ENCODE data around the gene GPR33. TPM values are rescaled to one million over a fixed set of nuclear protein-coding genes. Genes with fewer than 3 reads are reported as not detected.

Gene GPR33
- total and polyA plus RNA-seq, 10 of the 15 experiments (the other 5 are each of a cell fraction or from before 2014, with no cell fraction given), result not detected

- TF ChIP-seq IRF5 (IDR thresholded peaks at IDR 0.05; ENCODE audit: borderline replicate concordance), result no peak
- TF ChIP-seq ZBED1 (IDR thresholded peaks at IDR 0.05; ENCODE audit: borderline replicate concordance), result no peak
- no peak for TF ChIP-seq POLR2AphosphoS2 (IDR thresholded peaks at IDR 0.05; ENCODE audit: low read depth, low read length)
- TF ChIP-seq HCFC1 (IDR thresholded peaks at IDR 0.05; ENCODE audit: low read length), result no peak
- no peak for TF ChIP-seq POU2F2 (IDR thresholded peaks at IDR 0.05; ENCODE audit: borderline replicate concordance, low read depth, low read length)
These were observed 14.0 kb upstream of the GPR33 start (continued) for GRCh38 chr14:31501870-31502269.

DNA sequence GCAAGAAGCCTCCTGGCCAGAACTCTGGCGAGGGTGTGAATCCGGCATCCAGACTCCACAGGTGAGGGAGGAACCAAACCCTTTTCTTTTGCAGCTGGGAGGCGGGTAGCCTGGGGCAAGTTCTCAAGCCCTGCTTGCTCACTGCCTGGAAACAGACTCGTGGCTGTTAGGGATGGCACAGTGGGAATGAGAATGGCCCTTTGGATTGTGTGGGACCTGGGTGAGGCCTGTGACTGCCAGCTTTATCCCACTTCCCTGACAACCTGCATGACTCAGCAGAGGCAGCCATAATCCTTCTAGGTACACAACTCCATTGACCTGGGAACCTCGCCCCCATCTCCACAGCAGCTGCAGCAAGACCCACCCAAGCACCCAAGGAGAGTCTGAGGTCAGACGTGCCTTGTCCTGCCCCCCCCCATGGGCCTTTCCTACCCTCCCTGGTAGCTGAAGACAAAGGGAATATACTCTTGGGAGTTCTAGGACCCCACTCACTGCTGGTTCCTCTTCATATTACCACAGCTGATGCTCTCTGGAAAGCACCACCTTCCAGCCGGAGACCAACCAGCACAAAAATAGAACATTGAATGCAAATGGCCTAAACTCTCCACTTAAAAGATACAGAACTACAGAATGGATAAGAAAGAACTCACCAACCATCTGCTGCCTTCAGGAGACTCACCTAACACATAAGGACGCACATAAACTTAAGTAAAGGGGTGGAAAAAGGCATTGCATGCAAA, 5.1 kb upstream of the GPR33 start:
- Histone ChIP-seq H3K9ac (ENCODE audit: control insufficient read depth, insufficient read depth, low read length) (no peak overlapping the region), H3K4me2 (ENCODE audit: control insufficient read depth, insufficient read depth) (no peak overlapping the region), H3K9me3 (replicated peaks; ENCODE audit: control insufficient read depth, insufficient read depth, low read length) (no peaks in the 10 kb centered on the region; the same call in 2 of the 3 replicates), H3K27ac (ENCODE audit: control insufficient read depth, insufficient read depth) (no peak overlapping the region), H2AFZ (ENCODE audit: control insufficient read depth, low read depth, low read length) (0 out of 2 replicates have a peak overlapping the region, but pooled peaks have one; percentile 10), H4K20me1 (ENCODE audit: control insufficient read depth, insufficient read depth) (no peaks in the 10 kb centered on the region), H3K79me2 (ENCODE audit: control insufficient read depth, insufficient read depth, low read length) (no peaks in the 10 kb centered on the region), H3K4me1 (ENCODE audit: control insufficient read depth, insufficient read depth, low read length) (peaks cover 13% of the 10 kb centered on the region), H3K36me3 (ENCODE audit: control insufficient read depth in 2 of 2, insufficient read depth in 2 of 2, low read length in 1 of 2) (no peaks in the 10 kb centered on the region), H3K4me3 (no peak overlapping the region), H3K27me3 (replicated peaks in 1 of 2; ENCODE audit: control insufficient read depth in 2 of 2, insufficient read depth in 2 of 2, low read length in 1 of 2) (no peaks in the 10 kb centered on the region)
- POLR2A ChIA-PET, result interaction anchor here (1.0 kb wide), 1 partner anchor 585 kb away, joined by 4 read pairs; no protein-coding TSS in a partner anchor
- WGBS (ENCODE audit: insufficient coverage, insufficient replicate concordance, low lambda C conversion rate, missing lambda C conversion rate), result 43% methylated on average over 8 of the region's 8 CpGs
- RAD21 ChIA-PET (ENCODE audit: unreplicated experiment), result no interaction called here
- DNase-seq (ENCODE audit: low read depth, low spot score) (no peak), FAIRE-seq (no peak), ATAC-seq (peak; percentile 40)
- in situ Hi-C loops (cut with MboI) (no loop called here), intact Hi-C loops (cut with micrococcal nuclease; ENCODE audit: unreplicated experiment) (no loop called here)
- CTCF ChIA-PET, result interaction anchor here (1.0 to 1.6 kb wide), 2 partner anchors 44 to 340 kb away, joined by 3 to 6 read pairs; no protein-coding TSS in a partner anchor
- SMC1A ChIA-PET (ENCODE audit: uncharacterized antibody, unreplicated experiment), result interaction anchor here (1.1 kb wide), 2 partner anchors 14 to 45 kb away, joined by 3 to 4 read pairs; no protein-coding TSS in a partner anchor
- BruUV-seq (replicated peaks), result no TSS peak
- TF ChIP-seq NFYB (IDR thresholded peaks at IDR 0.05; ENCODE audit: insufficient read depth, low read depth, low read length) (no peak), DPF2 (IDR thresholded peaks at IDR 0.05) (no peak), PAX5 (IDR thresholded peaks at IDR 0.05; ENCODE audit: borderline replicate concordance, low read depth, low read length) (no peak), MEF2A (IDR thresholded peaks at IDR 0.05; ENCODE audit: insufficient read depth, low read depth, low read length) (0 out of 2 replicates have a peak, but pooled peaks have one; percentile 18), NBN (IDR thresholded peaks at IDR 0.05) (no peak), GATAD2B (conservative IDR thresholded peaks at IDR 0.05; ENCODE audit: low read depth) (no peak), ZBTB33 (IDR thresholded peaks at IDR 0.05) (no peak), SREBF1 (IDR thresholded peaks at IDR 0.05; ENCODE audit: low read length) (no peak), JUNB (IDR thresholded peaks at IDR 0.05) (no peak), WRNIP1 (IDR thresholded peaks at IDR 0.05; ENCODE audit: borderline replicate concordance, low read depth, low read length) (no peak)
- TF ChIP-seq, protein P1, sequence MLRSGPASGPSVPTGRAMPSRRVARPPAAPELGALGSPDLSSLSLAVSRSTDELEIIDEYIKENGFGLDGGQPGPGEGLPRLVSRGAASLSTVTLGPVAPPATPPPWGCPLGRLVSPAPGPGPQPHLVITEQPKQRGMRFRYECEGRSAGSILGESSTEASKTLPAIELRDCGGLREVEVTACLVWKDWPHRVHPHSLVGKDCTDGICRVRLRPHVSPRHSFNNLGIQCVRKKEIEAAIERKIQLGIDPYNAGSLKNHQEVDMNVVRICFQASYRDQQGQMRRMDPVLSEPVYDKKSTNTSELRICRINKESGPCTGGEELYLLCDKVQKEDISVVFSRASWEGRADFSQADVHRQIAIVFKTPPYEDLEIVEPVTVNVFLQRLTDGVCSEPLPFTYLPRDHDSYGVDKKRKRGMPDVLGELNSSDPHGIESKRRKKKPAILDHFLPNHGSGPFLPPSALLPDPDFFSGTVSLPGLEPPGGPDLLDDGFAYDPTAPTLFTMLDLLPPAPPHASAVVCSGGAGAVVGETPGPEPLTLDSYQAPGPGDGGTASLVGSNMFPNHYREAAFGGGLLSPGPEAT (IDR thresholded peaks at IDR 0.05; ENCODE audit: low read depth), result 0 out of 2 replicates have a peak, but pooled peaks have one; percentile 22

Data from GM12878 (cell line).